GM18511 (cell line): ENCODE data around the gene FTMT.
"Not testable (repeated sequence)": the region's sequence is repeated elsewhere in the genome, so short reads cannot be mapped to it uniquely, and the experiment has no call there.

Experiments
- ATAC-seq: cut with Tn5 transposase; IDR thresholded peaks from one replicate; pipeline ENCODE4 v1.9.1; 2021; ENCODE audit warnings: mild to moderate bottlenecking, moderate library complexity; ENCODE audit not compliant: unreplicated experiment

FTMT gene

DNA sequence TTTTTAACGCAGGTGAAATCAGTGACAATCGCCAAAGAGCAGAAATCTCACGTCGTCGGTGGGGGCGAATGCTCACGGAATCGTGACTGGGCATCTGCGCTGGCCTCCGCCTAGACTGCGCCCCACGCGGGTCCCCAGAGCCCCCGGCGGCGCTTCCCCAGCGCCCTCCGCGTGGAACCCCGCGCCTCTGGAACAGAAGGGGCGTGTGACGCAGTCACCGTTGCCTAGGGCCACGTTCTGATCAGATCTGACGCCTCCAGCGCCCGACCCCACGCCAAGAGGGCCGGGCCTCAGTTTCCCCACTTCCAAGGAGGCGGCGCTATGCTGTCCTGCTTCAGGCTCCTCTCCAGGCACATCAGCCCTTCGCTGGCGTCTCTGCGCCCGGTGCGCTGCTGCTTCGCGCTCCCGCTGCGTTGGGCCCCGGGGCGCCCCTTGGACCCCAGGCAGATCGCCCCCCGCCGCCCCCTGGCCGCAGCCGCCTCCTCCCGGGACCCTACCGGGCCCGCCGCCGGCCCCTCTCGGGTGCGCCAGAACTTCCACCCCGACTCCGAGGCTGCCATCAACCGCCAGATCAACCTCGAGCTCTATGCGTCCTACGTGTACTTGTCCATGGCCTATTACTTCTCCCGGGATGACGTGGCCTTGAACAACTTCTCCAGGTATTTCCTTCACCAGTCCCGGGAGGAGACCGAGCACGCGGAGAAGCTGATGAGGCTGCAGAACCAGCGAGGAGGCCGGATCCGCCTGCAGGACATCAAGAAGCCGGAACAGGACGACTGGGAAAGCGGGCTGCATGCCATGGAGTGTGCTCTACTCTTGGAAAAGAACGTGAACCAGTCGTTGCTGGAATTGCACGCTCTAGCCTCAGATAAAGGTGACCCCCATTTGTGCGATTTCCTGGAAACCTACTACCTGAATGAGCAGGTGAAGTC lies at the start of gene FTMT:
TSS of gene FTMT (plus strand) at position 240 of the 932 bp plus-strand sequence. CDS start at position 322, 82 bp downstream.
- ATAC-seq = no peak

DNA sequence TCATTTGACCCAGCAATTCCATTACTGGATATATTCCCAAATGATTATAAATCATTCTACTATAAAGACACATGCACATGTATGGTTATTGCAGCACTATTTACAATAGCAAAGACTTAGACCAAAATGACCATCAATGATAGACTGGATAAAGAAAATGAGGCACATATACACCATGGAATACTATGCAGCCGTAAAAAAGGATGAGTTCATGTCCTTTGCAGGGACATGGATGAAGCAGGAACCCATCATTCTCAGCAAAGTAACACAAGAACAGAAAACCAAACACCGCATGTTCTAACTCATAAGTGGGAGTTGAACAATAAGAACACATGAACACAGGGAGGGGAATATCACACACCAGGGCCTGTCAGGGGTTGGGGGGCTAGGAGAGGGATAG lies 46.4 kb upstream of the FTMT start:
- ATAC-seq = not testable (repeated sequence)

DNA sequence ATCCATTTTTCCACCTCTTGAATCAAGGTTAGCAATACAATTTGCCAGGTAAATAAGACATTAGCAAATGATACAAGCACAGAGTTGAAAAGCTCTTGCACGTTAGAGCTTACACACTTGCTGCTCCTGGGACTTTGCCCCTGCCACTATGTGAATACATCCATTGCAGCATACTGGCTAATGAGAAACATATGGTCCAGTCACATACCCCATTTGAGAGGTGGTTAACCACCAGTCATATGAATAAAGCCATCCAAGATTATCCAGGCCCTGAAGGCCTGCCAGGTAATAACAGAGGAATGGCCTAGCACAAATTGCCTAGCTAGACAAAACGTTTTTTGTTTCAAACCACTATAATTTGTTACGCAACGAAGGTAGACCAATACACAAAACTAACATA lies 45.8 kb upstream of the FTMT start:
- ATAC-seq = no peak

DNA sequence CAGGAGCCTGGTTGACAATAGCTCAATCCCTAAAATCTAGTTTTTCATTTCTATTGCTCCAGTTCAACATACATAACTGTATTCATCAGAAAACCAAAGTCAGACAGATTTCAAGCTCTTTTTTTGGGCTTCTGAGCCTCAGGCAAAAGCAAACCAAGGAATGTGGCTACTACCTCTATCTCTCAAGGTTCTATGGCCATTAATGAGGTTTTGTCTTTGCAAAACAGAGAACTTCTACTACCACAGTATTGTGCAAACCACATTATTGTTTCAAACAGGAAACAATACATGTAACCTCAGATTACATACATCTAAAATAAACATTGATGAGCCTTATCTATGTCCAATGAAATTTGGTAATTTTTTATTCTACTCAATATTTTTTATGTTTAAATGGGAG lies 35.5 kb upstream of the FTMT start:
- ATAC-seq = no peak

DNA sequence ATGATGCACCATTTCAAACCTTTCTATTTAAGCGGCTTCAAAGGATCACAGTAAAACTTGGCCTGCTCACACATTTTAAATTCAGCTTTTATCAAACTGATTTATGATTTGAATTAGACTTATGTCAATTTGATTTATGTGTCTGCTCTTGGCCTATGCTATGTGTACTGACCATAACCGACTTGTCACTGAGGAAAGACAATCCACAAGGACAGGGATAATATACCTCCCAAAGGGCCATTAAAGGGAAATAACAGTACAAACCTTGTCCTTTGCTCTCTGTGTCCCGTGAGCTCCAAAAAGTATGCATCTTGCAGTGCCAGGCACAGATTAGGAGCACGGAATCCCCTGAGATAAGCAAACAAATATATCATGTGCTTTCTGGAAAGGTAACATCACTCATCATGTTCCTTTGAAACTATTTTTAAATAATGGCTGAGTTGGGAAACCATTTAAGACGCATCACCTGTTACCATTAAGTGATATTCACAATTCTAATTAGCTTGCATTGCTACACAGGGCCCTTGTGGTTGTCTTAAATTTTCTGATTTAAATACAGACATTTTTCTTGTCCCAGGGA lies 31.9 kb upstream of the FTMT start:
- no peak for ATAC-seq

DNA sequence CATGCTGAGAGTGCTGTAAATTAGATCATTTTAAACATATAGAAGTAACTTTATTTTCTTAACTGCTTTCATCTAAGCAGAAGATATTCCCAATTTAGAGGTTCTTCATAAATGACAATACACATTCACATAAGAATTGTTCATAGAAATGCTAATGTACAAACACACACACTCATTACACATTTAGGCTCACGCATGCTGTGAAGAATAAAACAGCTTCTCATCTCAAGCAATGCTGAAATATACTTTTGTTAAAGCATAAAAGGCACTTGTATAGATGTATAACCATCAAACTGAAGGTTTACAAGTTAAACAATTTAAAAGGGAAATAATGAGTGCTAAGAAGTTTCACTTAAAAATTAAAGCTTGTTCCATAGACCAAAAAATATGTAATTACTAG lies 18.1 kb upstream of the FTMT start:
- ATAC-seq = no peak

DNA sequence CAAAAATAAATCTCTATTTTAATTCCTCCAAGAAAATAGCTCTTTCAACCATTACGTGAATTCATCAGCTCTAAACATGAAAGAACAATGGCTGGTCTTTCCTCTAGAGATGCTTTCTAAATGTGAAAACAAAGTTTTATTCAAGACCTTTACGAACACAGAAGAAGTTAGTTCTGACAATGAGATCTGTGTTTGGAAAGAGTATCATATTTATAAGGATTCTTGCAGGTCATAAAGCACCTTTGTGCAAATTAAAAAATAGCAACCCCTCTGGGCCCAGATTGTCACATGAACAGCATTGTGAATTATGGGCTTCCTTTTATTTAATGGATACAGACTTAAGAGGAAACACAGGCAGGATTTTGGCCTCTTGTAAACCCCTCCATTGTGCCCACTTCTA lies 17.7 kb upstream of the FTMT start:
- ATAC-seq = no peak

DNA sequence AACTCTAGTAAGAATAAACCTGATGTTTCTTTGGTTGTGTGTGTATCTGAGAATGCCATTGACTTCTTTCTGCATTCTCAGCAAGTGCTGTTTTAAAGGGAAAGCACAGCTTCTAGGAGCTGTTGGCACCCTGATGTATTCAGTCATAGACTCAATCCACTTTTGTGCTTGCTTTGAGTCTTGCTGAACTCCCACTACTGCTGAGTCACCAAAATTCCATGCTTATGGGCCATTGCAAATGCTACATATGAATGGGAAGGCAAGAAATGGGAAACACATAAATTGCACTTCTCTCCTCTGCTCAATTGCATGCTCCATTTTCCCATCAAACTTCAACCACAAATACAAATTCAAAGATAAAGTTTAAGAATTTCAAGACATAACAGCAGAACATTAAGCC lies 9.8 kb upstream of the FTMT start:
- no peak for ATAC-seq

DNA sequence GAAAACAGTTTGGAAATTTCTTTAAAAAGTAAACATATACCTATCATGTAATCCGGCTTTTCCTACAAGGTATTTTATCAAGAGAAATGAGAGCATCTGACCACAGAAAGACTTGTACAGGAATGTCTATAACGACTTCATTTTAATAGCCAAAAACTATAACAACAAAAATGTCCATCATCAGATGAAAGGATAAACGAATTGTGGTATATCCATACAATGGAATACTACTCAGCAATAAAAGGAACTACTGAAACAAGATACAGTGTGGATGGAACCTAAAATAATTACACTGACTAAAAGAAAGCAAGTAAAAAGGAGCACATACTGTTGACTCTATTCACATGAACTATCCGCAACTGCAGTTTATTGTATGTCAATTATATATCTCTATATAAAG lies 1.4 kb upstream of the FTMT start:
- no peak for ATAC-seq

DNA sequence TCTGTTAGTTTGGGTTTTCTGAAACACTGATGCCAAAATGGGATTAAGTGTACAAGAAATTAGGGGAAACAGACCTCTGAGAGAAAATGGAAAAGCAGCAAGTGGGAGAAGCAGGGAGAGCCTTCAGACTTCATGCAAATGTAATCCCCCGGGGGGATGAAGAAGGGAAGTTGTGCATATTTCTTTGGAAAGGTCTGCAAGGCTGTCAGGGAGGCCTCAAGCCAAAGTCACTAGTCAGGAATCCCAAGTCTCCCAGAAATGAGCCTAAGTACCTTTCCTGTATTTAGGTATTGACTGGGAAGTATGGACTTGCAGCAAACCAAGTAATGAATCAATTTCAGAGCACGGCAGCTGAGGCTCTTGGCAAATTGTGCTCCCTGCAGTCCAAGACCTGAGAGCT lies 2.2 kb downstream of the FTMT start:
- ATAC-seq = no peak

DNA sequence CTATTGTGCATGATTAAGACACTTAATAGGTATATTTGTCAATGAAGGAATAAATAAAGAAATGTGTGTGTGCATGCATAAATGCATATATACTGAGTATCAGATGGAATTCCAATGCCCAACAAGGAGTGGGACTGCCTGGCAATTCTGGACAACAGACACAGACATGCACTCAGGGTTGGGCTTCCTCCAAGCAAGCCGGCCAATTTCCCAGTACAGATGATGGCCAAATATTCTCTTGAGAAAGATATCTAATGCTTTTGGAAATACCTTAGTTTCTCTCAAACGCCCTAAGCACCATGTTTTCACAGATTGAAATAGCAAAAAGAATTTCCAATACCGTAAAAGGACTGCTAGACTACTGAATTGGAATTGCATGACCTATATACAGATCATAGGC lies 11.1 kb downstream of the FTMT start:
- no peak for ATAC-seq

DNA sequence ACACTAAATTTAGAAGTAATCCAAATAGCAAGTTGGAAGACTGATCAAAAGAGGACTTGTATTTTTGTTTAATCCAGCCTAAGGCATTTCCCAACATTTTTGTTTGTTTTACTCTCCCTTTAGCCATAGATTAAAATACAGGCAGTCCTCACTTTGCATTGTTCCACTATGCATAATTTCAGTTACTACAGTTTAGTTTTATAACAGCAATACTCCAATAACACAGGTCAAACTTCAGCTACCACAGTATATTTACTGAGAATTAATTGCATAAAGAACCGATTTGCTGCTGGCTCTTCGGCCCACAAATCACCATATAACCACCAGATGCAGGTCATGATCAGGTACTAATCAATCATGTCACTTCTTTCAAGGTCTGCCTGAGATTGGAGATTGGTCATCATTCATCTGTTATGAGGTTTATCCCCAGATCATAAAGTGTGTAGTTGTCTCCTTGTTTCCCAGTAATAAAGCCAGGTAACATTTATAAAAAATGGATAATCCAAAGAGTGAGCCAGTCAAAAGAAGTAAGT lies 12.1 kb downstream of the FTMT start:
- no peak for ATAC-seq

DNA sequence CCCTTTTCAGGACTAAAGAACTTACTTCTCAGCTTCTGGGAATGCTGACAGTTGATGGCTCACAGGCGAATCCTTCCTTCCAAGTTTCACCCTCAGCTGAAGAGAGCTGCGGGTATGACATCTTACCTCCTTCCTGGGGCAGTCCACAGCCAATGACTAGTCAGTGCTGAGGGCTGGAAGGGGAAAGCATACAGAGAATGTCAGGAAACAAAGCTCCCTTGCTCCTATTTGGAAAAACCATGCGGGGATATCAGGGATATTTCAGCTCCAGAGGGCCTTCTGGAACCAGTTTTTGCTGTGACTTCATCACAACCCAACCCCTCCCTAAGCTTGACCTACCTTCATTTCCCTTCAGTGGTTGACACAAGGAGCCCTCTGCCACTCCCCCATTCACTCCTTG lies 15.7 kb downstream of the FTMT start:
- ATAC-seq = no peak

DNA sequence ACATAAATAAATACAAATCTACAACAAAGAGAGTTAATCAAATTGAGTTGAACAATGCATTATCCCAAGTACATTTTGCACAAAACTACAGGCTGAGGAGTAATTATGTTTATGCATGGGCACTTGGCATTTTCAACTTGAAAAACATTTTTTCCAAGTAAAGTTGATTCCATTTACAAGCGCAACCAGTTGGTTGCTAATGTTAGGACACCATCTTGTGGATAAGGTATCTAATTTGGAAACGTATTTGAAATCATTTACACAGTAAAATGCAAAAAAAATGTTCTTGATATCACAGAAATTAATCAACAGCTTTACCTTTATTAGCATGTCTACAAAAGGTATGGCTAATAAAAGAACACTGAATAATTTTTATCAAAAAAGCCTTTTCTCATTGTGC lies 18.8 kb downstream of the FTMT start:
- no peak for ATAC-seq

DNA sequence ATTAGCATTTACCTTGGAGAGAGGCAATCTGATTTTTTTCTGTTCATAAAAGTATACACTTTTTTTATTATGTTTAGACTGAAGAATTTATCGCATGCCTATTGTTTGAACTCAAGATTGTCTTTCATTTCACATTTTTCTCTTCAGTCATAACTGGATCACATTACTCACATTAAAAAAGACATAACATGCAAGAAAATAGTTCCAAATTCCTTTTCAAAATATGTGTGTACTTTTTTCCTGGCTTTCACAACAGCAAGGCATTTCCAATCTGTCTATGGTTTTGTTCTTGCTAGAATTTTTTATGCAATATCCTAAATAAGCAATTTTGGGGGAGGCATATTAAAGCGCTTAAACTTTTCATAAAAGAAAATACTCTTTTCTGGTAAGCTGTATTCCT lies 21.2 kb downstream of the FTMT start:
- no peak for ATAC-seq

DNA sequence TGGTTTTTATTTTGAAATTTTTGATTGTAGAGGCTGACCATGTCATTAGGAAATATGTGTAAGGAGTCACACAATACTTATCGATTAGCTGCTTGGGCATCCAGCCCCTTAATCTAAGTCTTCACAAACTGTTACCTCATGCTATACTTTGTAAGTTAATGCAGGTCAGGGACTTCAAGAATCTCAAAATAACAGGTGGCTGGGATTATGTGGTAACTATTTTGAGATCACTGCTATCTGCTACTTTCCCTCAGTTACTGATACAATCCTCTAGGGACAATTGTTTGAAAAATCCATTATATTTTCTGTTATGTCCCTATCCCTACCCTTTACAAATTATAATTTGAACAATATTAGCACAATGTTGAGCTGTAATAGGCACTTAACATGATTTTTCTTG lies 21.7 kb downstream of the FTMT start:
- ATAC-seq = no peak

DNA sequence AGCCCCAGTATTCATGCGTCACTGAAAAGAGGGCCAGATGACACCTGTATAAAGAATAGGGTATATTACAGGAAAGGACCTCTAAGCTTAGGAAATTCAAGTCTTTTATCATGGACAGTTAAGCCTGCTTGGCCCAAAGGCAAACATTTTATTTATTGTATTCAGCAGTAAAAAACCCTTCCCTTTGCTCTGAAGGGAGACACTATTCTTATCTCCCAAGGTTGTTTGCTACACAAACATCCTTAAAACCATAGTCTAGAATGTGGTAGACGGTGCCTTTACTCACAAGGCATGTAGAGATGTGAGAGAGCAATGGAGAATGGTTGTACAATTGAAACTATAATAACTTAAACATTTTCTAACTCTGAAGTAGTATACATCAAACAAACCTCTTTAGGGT lies 33.9 kb downstream of the FTMT start:
- ATAC-seq = no peak

DNA sequence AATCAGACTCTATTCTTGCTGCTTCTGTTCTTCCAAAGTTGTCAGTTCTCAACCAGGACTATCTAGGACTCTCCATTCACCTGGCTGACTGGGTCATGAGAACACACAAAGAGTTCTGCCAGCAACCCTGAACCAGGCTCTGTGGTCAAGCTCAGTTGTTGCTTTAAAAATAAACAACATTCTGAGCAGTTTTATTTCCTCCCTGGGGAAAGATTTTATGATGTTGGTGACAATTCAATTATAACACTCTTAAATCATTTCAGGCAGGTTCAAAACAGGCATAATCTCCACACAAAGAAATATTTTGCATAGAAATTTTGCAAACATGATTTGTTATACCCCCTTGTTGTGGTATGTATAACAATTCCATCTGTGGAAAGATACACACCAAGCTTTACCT lies 36.0 kb downstream of the FTMT start:
- ATAC-seq = no peak

DNA sequence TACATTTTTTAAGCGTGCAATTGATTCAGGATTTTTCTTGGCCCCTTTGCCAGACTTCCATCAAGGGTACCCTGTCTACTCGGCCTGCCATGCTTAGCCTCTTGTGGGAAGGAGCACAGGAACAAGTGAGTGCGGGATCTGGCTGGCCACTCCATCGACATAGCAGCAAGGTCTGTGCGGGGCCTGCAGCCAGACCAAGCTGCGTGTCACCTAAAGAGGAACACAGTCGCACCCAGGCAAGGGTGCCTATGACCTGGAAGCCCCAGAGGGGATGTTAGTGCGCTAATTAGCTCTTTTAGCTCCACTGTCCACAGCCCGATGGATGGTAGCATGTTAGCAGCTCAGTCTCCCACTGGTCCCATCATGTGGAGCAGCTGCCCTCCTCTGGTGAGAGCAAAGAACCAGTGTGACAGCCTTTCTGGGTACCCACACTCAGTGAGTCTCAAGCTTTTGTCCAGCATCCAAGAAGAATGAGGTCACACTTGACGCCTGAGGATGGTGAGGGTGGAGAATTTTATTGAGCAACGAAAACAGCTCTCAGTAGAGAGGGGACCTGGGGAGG lies 38.7 kb downstream of the FTMT start:
- no peak for ATAC-seq

DNA sequence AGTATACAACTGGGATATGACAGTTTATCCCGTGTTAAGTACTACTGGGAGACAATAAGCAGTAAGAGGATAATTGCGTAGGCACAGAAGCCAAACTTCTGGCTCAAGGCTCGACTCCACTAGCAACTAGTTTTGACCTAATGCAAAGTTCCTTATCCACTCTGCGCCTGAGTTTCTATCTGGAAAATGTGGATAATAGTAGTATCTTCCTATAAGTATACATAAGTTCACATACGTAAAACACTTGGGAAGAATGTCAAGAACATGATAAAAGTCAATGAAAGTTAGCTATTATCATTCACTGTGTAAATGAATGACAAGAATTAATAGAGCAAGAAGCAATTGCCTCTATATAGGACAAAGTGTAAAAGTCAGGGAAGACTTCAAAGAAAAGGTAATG lies 45.7 kb downstream of the FTMT start:
- ATAC-seq = no peak

DNA sequence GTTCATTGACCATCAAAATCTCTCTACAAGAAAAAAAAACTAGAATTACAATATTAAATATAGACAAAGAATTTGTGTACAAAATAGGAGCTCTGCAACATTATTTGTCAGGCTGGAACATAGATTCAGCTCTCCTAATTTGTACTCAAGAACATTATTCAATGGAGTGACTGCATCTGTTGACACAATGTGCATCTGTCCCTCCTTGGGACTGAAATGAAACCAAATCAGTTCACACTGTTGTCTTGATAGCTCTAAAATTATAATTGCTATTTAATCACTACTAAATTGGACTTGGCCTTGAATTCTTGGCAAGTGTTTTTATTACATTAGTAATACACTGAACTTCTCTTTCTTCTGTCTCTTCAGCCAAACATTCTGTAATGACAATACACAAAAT lies 47.7 kb downstream of the FTMT start:
- ATAC-seq = no peak
